Fibroblast of pulmonary artery (primary cell): Measurements from ENCODE around the gene MVP.

Source experiments
- DNase-seq: peaks from one replicate; pipeline ENCODE4 v3.0.0-alpha.2; 2010; ENCODE audit warnings: low read depth
- H3K4me3 ChIP-seq: replicated peaks from 2 replicates; pipeline ENCODE4 v1.5.1; 2011; ENCODE audit warnings: low read depth, mild to moderate bottlenecking, control low read depth, low read length, moderate library complexity
- CTCF ChIP-seq: IDR thresholded peaks from 2 replicates; pipeline ENCODE4 v1.5.1; 2011; ENCODE audit warnings: mild to moderate bottlenecking, control low read depth, low read length, inconsistent platforms; ENCODE audit errors: missing control alignments

The MVP gene

GRCh38 chr16:29812754-29813643 lies 7.3 kb upstream of the MVP start:
- peak overlapping the region; percentile 60 for H3K4me3 ChIP-seq
- no peak for DNase-seq
- TF ChIP-seq CTCF = no peak

- no peak overlapping the region for H3K4me3 ChIP-seq
- no peak for DNase-seq
- no peak for TF ChIP-seq CTCF
Measured at GRCh38 chr16:29813644-29814562, 6.4 kb upstream of the MVP start.

GRCh38 chr16:29814592-29814991 lies 5.7 kb upstream of the MVP start:
- no peak for TF ChIP-seq CTCF
- peak overlapping the region; percentile 81 for H3K4me3 ChIP-seq
- no peak for DNase-seq

GRCh38 chr16:29815032-29815721 lies 5.1 kb upstream of the MVP start:
- H3K4me3 ChIP-seq = peak overlapping the region; percentile 81

DNA sequence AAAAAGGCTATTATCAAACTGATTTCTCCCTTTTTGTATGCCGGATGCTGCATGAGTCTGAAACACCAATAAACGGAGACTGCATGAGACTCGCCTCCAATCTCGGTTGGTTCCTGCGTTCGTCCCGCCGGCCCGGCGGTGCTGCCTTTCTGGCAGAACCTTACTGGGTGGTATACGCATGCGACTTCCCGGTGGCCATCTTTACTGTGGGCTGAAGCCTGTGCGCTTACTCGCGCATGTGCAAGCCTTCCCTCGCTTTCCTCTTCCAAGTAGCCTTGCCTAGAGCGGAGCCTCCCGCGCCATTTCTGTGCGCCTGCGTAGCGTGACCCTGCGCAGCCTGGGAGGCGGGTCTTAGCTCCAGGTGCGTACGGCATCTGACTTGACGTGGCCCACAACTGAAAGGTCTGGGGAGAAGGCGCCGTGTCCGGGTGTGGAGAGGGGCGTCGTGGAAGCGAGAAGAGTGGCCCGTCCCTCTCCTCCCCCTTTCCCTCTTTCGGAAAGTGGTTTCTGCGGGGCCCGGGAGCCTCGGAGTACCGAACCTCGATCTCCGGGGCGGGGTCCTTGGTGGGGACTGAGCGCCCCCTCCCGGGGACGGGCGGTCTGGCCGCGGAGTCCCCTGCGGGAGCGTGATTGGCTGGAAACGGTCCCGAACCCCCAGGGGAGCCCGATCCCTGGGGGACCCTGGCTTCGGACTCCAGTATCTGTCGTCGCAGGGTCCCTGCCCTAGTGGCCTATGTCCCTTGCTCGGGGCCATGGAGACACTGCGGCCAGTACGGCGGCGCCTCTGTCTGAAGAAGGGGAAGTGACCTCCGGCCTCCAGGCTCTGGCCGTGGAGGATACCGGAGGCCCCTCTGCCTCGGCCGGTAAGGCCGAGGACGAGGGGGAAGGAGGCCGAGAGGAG lies 4.2 kb upstream of the MVP start, which contains the start of gene PAGR1:
Gene PAGR1 (plus strand): TSS at position 360 of the 901 bp plus-strand sequence. CDS start 374 bp downstream, at position 734.
- peak within 1 kb of the TSS; percentile 81 for H3K4me3 ChIP-seq
- peak; percentile 100 for DNase-seq
- TF ChIP-seq CTCF = peak; percentile 66

More at GRCh38 chr16:29815032-29815721, 5.1 kb upstream of the MVP start:
- no peak for DNase-seq
- no peak for TF ChIP-seq CTCF
